GM12878 (cell line): ENCODE measurements around the gene ADAMTS19. TPM values are rescaled to one million over a fixed set of nuclear protein-coding genes. Genes with fewer than 3 reads are reported as not detected.

Experiments used
- ATAC-seq: fragments of 200-7000 bp; cut with Tn5 transposase; 3 replicates; pipeline ENCODE4 v1.9.1; 2020; ENCODE audit warnings: mild to moderate bottlenecking, moderate library complexity
- BruUV-seq: library from RNA; stranded (reverse); fragments of 400-500 nt; replicated peaks from 2 replicates; lab custom pipeline; 2021; lab: Mats Ljungman, UMichigan
- CTCF ChIA-PET: fragments of 300-600 bp; sonication (Branson Sonifier 250); formaldehyde crosslinking; extraction: SDS; loops from one replicate; lab custom pipeline; 2021; ENCODE audit warnings: inconsistent platforms; lab: Yijun Ruan, JAX
- POLR2A ChIA-PET: fragments of 350-600 bp; formaldehyde crosslinking; extraction: SDS; loops from one replicate; lab custom pipeline; 2021; ENCODE audit warnings: inconsistent platforms; lab: Charles Lee
- RAD21 ChIA-PET: fragments of 300-600 bp; sonication (Branson Sonifier 250); formaldehyde crosslinking; loops from one replicate; lab custom pipeline; 2023; ENCODE audit warnings: antibody characterized with exemption; ENCODE audit not compliant: unreplicated experiment; lab: Charles Lee
- SMC1A ChIA-PET: fragments of 300-600 bp; sonication (Branson Sonifier 250); formaldehyde crosslinking; loops from one replicate; lab custom pipeline; 2023; ENCODE audit not compliant: unreplicated experiment, uncharacterized antibody; lab: Charles Lee
- DNase-seq: peaks from one replicate; pipeline ENCODE4 v3.0.0-alpha.2; 2011; ENCODE audit warnings: low read depth, low spot score
- FAIRE-seq: peaks from 3 replicates; lab custom pipeline; 2011; peaks lifted over from hg19 to GRCh38; lab: Jason Lieb, UNC
- H2AFZ ChIP-seq: 2 replicates; pipeline ENCODE4 v1.6.0; 2011; ENCODE audit warnings: low read depth, low read length, control low read depth; ENCODE audit not compliant: control insufficient read depth
- H3K27ac ChIP-seq: 2 replicates; pipeline ENCODE4 v1.5.1; 2011; ENCODE audit warnings: control low read depth; ENCODE audit not compliant: control insufficient read depth, insufficient read depth
- H3K27me3 ChIP-seq, 2 experiments: replicated peaks in 1 of 2; 2 replicates each; pipeline versions ENCODE4 v1.6.0 to v1.6.1; 2011; ENCODE audit warnings: low read length in 1 of 2; ENCODE audit not compliant: control insufficient read depth in 2 of 2, insufficient read depth in 2 of 2
- H3K36me3 ChIP-seq, 2 experiments: 2 replicates each; pipeline ENCODE4 v1.5.1; 2011; ENCODE audit warnings: low read length in 1 of 2; ENCODE audit not compliant: control insufficient read depth in 2 of 2, insufficient read depth in 2 of 2
- H3K4me1 ChIP-seq: 2 replicates; pipeline ENCODE4 v1.6.1; 2011; ENCODE audit warnings: mild to moderate bottlenecking, low read length, moderate library complexity, mixed read lengths; ENCODE audit not compliant: control insufficient read depth, insufficient read depth
- H3K4me2 ChIP-seq: 2 replicates; pipeline ENCODE4 v1.6.0; 2011; ENCODE audit warnings: control low read depth; ENCODE audit not compliant: control insufficient read depth, insufficient read depth
- H3K4me3 ChIP-seq: fragments of 200-600 bp; sonication (generic); 2 replicates; pipeline ENCODE4 v1.5.1; 2016
- H3K79me2 ChIP-seq: 2 replicates; pipeline ENCODE4 v1.6.0; 2011; ENCODE audit warnings: low read length; ENCODE audit not compliant: control insufficient read depth, insufficient read depth
- H3K9ac ChIP-seq: 2 replicates; pipeline ENCODE4 v1.8.0; 2011; ENCODE audit warnings: low read length, control low read depth, mixed read lengths; ENCODE audit not compliant: control insufficient read depth, insufficient read depth
- H3K9me3 ChIP-seq: replicated peaks from 3 replicates; pipeline ENCODE4 v1.5.1; 2011; ENCODE audit warnings: mild to moderate bottlenecking, low read length; ENCODE audit not compliant: control insufficient read depth, insufficient read depth
- H4K20me1 ChIP-seq: 2 replicates; pipeline ENCODE4 v1.6.0; 2011; ENCODE audit not compliant: control insufficient read depth, insufficient read depth
- BACH1 ChIP-seq: fragments of 450-650 bp; IDR thresholded peaks from 2 replicates; pipeline ENCODE4 v1.6.1; 2017; ENCODE audit warnings: mild to moderate bottlenecking, borderline replicate concordance
- ESRRA ChIP-seq: IDR thresholded peaks from 2 replicates; pipeline ENCODE4 v1.6.1; 2012; ENCODE audit warnings: mild to moderate bottlenecking, low read length, improper control_type of control experiment
- HCFC1 ChIP-seq: fragments of 150-350 bp; IDR thresholded peaks from 2 replicates; pipeline ENCODE4 v1.6.1; 2014; ENCODE audit warnings: low read length
- IKZF1 ChIP-seq: fragments of 450-650 bp; conservative IDR thresholded peaks from 2 replicates; pipeline ENCODE4 v1.6.1; 2017; ENCODE audit warnings: antibody characterized with exemption, mild to moderate bottlenecking
- JUNB ChIP-seq: IDR thresholded peaks from 2 replicates; pipeline ENCODE4 v1.6.1; 2016; ENCODE audit warnings: antibody characterized with exemption, mild to moderate bottlenecking
- NFYA ChIP-seq: IDR thresholded peaks from 2 replicates; pipeline ENCODE4 v1.6.1; 2011; ENCODE audit warnings: low read depth, mild to moderate bottlenecking, low read length, improper control_type of control experiment, borderline replicate concordance
- NKRF ChIP-seq: fragments of 450-650 bp; conservative IDR thresholded peaks from 2 replicates; pipeline ENCODE4 v1.6.1; 2017; ENCODE audit warnings: mild to moderate bottlenecking, moderate library complexity
- SMAD5 ChIP-seq: IDR thresholded peaks from 2 replicates; pipeline ENCODE4 v1.6.1; 2016; ENCODE audit warnings: antibody characterized with exemption, low read depth
- SP1 ChIP-seq: IDR thresholded peaks from one replicate; pipeline ENCODE4 v1.6.1; 2011; ENCODE audit warnings: low read depth, low read length
- ZNF217 ChIP-seq: fragments of 450-650 bp; IDR thresholded peaks from 2 replicates; pipeline ENCODE4 v1.6.1; 2017; ENCODE audit warnings: antibody characterized with exemption, mild to moderate bottlenecking
- WGBS: methylation state at CpG from one replicate; pipeline ENCODE4 v1.1.6; 2016; ENCODE audit warnings: low lambda C conversion rate; ENCODE audit not compliant: insufficient replicate concordance, insufficient coverage; ENCODE audit errors: missing lambda C conversion rate; 5-methylcytosine and 5-hydroxymethylcytosine counted together
- in situ Hi-C: fragments of 300-500 bp; cut with MboI; formaldehyde crosslinking; loops from 9 replicates; pipeline ENCODE4 v1.14.3; 2018; ENCODE audit warnings: mixed read lengths
- intact Hi-C: fragments of 100-400 bp; cut with micrococcal nuclease; formaldehyde crosslinking; loops from one replicate; pipeline ENCODE4 v1.14.2; 2022; ENCODE audit not compliant: unreplicated experiment
- polyA plus RNA-seq, 11 experiments: library from polyadenylated mRNA; depleted of rRNA in 4 of 11; unstranded in 6 of 11; stranded (reverse) in 5 of 11; fragments of >200 nt; fragmentation: Nextera tagmentation in 4 of 11; fragmentation: Illumina TruSeq in 1 of 11; extraction: Ambion mirVana in 4 of 11; extraction: Trizol in 1 of 11; gene quantifications; 1 replicate in 1 of 11; 2 replicates in 10 of 11; pipeline versions ENCODE4 v1.2.1 to v1.2.3, GENCODE V29; 2011 to 2016; ENCODE audit warnings: inconsistent platforms in 2 of 11, missing spikeins in 2 of 11, low read depth in 1 of 11
- total RNA-seq, 4 experiments: library from RNA; depleted of rRNA in 3 of 4; stranded (reverse); fragments of >200 nt in 3 of 4; fragmentation: Illumina TruSeq in 1 of 4; extraction: Trizol in 1 of 4; gene quantifications; 2 replicates each; pipeline versions ENCODE4 v1.2.1 to v1.2.3, GENCODE V29; 2013 to 2021
- TF ChIP-seq, protein P1 (sequence below): fragments of 450-650 bp; IDR thresholded peaks from 2 replicates; pipeline ENCODE4 v1.6.1; 2017; ENCODE audit warnings: mild to moderate bottlenecking
- TF ChIP-seq, protein P2 (sequence below): IDR thresholded peaks from 2 replicates; pipeline ENCODE4 v1.6.1; 2011; ENCODE audit warnings: borderline replicate concordance, low read depth, mild to moderate bottlenecking, moderate library complexity, mixed read lengths, low read length; ENCODE audit not compliant: insufficient read depth; ENCODE audit errors: extremely low read length

Gene ADAMTS19
- total and polyA plus RNA-seq, 10 of the 15 experiments (the other 5 are each of a cell fraction or from before 2014, with no cell fraction given) = not detected

- ChIA-PET POLR2A (no interaction called here), SMC1A (no interaction called here), CTCF (interaction anchor here (0.6 kb wide), 1 partner anchor 11 kb away, joined by 4 read pairs; no protein-coding TSS in a partner anchor), RAD21 (no interaction called here)
- Histone ChIP-seq H3K36me3 (no peaks in the 10 kb centered on the region), H3K4me1 (no peaks in the 10 kb centered on the region), H4K20me1 (no peaks in the 10 kb centered on the region), H3K79me2 (no peaks in the 10 kb centered on the region), H3K9me3 (no peaks in the 10 kb centered on the region), H3K27me3 (peaks cover 1% of the 10 kb centered on the region in 2 experiments), H3K9ac (no peak overlapping the region), H3K4me3 (no peak overlapping the region), H3K27ac (no peak overlapping the region), H2AFZ (no peak overlapping the region), H3K4me2 (no peak overlapping the region)
- BruUV-seq = no TSS peak
- FAIRE-seq (no peak), ATAC-seq (no peak)
- intact Hi-C loops (no loop called here), in situ Hi-C loops (no loop called here)
- 100% methylated on average over 2 of the region's 2 CpGs for WGBS
- TF ChIP-seq ESRRA (no peak), ZNF217 (no peak), JUNB (no peak), HCFC1 (no peak), BACH1 (no peak), SMAD5 (no peak), IKZF1 (no peak), SP1 (no peak), NKRF (no peak), NFYA (no peak)
- TF ChIP-seq, protein P1, sequence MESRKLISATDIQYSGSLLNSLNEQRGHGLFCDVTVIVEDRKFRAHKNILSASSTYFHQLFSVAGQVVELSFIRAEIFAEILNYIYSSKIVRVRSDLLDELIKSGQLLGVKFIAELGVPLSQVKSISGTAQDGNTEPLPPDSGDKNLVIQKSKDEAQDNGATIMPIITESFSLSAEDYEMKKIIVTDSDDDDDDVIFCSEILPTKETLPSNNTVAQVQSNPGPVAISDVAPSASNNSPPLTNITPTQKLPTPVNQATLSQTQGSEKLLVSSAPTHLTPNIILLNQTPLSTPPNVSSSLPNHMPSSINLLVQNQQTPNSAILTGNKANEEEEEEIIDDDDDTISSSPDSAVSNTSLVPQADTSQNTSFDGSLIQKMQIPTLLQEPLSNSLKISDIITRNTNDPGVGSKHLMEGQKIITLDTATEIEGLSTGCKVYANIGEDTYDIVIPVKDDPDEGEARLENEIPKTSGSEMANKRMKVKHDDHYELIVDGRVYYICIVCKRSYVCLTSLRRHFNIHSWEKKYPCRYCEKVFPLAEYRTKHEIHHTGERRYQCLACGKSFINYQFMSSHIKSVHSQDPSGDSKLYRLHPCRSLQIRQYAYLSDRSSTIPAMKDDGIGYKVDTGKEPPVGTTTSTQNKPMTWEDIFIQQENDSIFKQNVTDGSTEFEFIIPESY = no peak
- TF ChIP-seq, protein P2, sequence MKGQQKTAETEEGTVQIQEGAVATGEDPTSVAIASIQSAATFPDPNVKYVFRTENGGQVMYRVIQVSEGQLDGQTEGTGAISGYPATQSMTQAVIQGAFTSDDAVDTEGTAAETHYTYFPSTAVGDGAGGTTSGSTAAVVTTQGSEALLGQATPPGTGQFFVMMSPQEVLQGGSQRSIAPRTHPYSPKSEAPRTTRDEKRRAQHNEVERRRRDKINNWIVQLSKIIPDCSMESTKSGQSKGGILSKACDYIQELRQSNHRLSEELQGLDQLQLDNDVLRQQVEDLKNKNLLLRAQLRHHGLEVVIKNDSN = no peak
- TF ChIP-seq, all 136 proteins: peak for 0
- no peak for DNase-seq
These were observed 5.6 kb upstream of the ADAMTS19 start for GRCh38 chr5:129454461-129454860.
